ENCODE data around the gene CHI3L1. TPM values are rescaled to one million over a fixed set of nuclear protein-coding genes. Genes with fewer than 3 reads are reported as not detected.

The CHI3L1 gene
- total and polyA plus RNA-seq, 10 of the 15 experiments (the other 5 are each of a cell fraction or from before 2014, with no cell fraction given) = 0.10 to 1.7 (median 0.39) TPM

DNA sequence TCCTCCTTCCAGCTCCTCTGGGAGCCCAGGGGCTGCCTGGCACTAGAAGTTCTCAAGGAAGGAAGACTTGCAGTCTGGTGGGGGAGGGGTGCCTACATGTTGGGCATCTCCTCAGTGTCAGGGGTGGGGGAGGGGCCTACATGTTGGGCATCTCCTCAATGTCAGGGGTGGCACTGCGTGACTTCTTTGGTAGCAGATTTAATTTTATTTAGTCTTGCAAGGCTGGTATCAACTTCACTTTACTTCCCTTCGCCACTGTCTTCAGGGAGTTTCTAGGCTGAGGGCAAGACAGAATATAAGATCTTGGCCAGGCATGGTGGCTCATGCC lies 40.5 kb downstream of the CHI3L1 start:
- no peaks in the 10 kb centered on the region for H3K9me3 ChIP-seq (replicated peaks; ENCODE audit: control insufficient read depth, insufficient read depth, low read length)
- no peak for ATAC-seq
- 0% methylated on average over 2 of the region's 2 CpGs for WGBS (ENCODE audit: insufficient coverage, insufficient replicate concordance, low lambda C conversion rate, missing lambda C conversion rate)
- H3K4me2 ChIP-seq (ENCODE audit: control insufficient read depth, insufficient read depth) = no peak overlapping the region
- ChIA-PET POLR2A (interaction anchor here (0.7 kb wide), 1 partner anchor 461 kb away, joined by 6 read pairs; no protein-coding TSS in a partner anchor), CTCF (interaction anchor here (0.6 kb wide), 1 partner anchor 192 kb away, joined by 3 read pairs; no protein-coding TSS in a partner anchor), RAD21 (ENCODE audit: unreplicated experiment) (no interaction called here), SMC1A (ENCODE audit: uncharacterized antibody, unreplicated experiment) (interaction anchor here (0.9 kb wide), 1 partner anchor 14 kb away, joined by 3 read pairs; no protein-coding TSS in a partner anchor)
- no peak for FAIRE-seq
- no peak overlapping the region for H2AFZ ChIP-seq (ENCODE audit: control insufficient read depth, low read depth, low read length)
- intact Hi-C loops (cut with micrococcal nuclease; ENCODE audit: unreplicated experiment) = no loop called here
- H3K27me3 ChIP-seq (replicated peaks in 1 of 2; ENCODE audit: control insufficient read depth in 2 of 2, insufficient read depth in 2 of 2, low read length in 1 of 2) = peaks cover 0 to 4% of the 10 kb centered on the region in 2 experiments; a peak in 3 of 4 replicates
- DNase-seq (ENCODE audit: low read depth, low spot score) = no peak
- BruUV-seq (replicated peaks) = no TSS peak
- no peak overlapping the region for H3K9ac ChIP-seq (ENCODE audit: control insufficient read depth, insufficient read depth, low read length)
- no peaks in the 10 kb centered on the region for H3K4me1 ChIP-seq (ENCODE audit: control insufficient read depth, insufficient read depth, low read length)
- H3K27ac ChIP-seq (ENCODE audit: control insufficient read depth, insufficient read depth) = no peak overlapping the region
- no peaks in the 10 kb centered on the region for H3K36me3 ChIP-seq (ENCODE audit: control insufficient read depth in 2 of 2, insufficient read depth in 2 of 2, low read length in 1 of 2)
- no peaks in the 10 kb centered on the region for H4K20me1 ChIP-seq (ENCODE audit: control insufficient read depth, insufficient read depth)
- in situ Hi-C loops (cut with MboI) = no loop called here
- no peak overlapping the region for H3K4me3 ChIP-seq
- TF ChIP-seq TCF7 (IDR thresholded peaks at IDR 0.05; ENCODE audit: borderline replicate concordance) = no peak
- TF ChIP-seq, protein P1, sequence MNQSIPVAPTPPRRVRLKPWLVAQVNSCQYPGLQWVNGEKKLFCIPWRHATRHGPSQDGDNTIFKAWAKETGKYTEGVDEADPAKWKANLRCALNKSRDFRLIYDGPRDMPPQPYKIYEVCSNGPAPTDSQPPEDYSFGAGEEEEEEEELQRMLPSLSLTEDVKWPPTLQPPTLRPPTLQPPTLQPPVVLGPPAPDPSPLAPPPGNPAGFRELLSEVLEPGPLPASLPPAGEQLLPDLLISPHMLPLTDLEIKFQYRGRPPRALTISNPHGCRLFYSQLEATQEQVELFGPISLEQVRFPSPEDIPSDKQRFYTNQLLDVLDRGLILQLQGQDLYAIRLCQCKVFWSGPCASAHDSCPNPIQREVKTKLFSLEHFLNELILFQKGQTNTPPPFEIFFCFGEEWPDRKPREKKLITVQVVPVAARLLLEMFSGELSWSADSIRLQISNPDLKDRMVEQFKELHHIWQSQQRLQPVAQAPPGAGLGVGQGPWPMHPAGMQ (IDR thresholded peaks at IDR 0.05; ENCODE audit: borderline replicate concordance) = no peak
- no peak for TF ChIP-seq CREM (IDR thresholded peaks at IDR 0.05; ENCODE audit: low read depth)
- TF ChIP-seq RELA (IDR thresholded peaks at IDR 0.05; ENCODE audit: borderline replicate concordance, partially characterized antibody) = no peak
- no peak for TF ChIP-seq SREBF2 (IDR thresholded peaks at IDR 0.05; ENCODE audit: low read length)
- TF ChIP-seq SMARCA5 (IDR thresholded peaks at IDR 0.05) = no peak
- no peak for TF ChIP-seq BRCA1 (IDR thresholded peaks at IDR 0.05; ENCODE audit: low read depth, low read length)
- no peak for TF ChIP-seq CHD1 (IDR thresholded peaks at IDR 0.05; ENCODE audit: low read depth, low read length)
- no peak for TF ChIP-seq CEBPB (IDR thresholded peaks at IDR 0.05; ENCODE audit: borderline replicate concordance in 1 of 2, low read depth in 2 of 2, low read length in 2 of 2)
- no peak for TF ChIP-seq JUNB (IDR thresholded peaks at IDR 0.05)
- TF ChIP-seq EZH2 (IDR thresholded peaks at IDR 0.05; ENCODE audit: borderline replicate concordance, control insufficient read depth, low read depth, low read length) = no peak
- TF ChIP-seq, protein P2, sequence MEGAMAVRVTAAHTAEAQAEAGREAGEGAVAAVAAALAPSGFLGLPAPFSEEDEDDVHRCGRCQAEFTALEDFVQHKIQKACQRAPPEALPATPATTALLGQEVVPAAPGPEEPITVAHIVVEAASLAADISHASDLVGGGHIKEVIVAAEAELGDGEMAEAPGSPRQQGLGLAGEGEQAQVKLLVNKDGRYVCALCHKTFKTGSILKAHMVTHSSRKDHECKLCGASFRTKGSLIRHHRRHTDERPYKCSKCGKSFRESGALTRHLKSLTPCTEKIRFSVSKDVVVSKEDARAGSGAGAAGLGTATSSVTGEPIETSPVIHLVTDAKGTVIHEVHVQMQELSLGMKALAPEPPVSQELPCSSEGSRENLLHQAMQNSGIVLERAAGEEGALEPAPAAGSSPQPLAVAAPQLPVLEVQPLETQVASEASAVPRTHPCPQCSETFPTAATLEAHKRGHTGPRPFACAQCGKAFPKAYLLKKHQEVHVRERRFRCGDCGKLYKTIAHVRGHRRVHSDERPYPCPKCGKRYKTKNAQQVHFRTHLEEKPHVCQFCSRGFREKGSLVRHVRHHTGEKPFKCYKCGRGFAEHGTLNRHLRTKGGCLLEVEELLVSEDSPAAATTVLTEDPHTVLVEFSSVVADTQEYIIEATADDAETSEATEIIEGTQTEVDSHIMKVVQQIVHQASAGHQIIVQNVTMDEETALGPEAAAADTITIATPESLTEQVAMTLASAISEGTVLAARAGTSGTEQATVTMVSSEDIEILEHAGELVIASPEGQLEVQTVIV (IDR thresholded peaks at IDR 0.05; ENCODE audit: borderline replicate concordance, partially characterized antibody) = no peak
- no peak for TF ChIP-seq EGR1 (IDR thresholded peaks at IDR 0.05; ENCODE audit: borderline replicate concordance in 1 of 2, low read depth in 2 of 2, low read length in 2 of 2)
- no peak for TF ChIP-seq POLR2A (IDR thresholded peaks at IDR 0.05; ENCODE audit: low read depth, low read length)
- TF ChIP-seq RAD51 (IDR thresholded peaks at IDR 0.05) = no peak
- no peak for TF ChIP-seq TBL1XR1 (IDR thresholded peaks at IDR 0.05; ENCODE audit: low read depth, low read length)
- no peak for TF ChIP-seq MEF2B (IDR thresholded peaks at IDR 0.05; ENCODE audit: partially characterized antibody, poor library complexity, severe bottlenecking)
- no peaks in the 10 kb centered on the region for H3K79me2 ChIP-seq (ENCODE audit: control insufficient read depth, insufficient read depth, low read length)

Data from GM12878 (cell line).